NCI-H446 (cell line): ENCODE data around the gene ANGPTL5.
"Not testable (repeated sequence)": the region's sequence is repeated elsewhere in the genome, so short reads cannot be mapped to it uniquely, and the experiment has no call there.

Source experiments
- DNase-seq, 2 experiments: peaks; one replicate each; lab custom pipeline; 2025; lab: John Stamatoyannopoulos, UW

Gene ANGPTL5

DNA sequence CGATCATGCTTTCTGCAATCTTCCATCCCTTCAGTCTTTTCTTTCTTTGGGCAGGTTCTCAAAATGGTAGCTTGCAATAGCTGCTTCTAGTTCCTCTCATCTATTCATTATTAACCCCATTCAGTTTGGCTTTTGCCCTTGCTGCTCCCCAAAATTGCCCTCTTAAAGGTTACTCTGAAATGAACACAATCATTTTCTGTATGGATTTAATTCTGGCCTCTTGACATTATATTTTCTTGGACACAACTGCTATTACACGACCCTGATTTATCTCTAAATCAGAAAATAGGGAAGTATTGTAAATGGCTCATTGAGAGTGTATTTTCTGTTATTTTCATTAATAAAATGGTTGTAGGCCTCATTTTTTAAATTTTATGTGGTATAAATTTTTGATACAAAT lies at the start of gene ANGPTL5:
TSS of gene ANGPTL5 (minus strand) at position 101 of the 400 bp plus-strand sequence. CDS start 8,613 bp downstream, outside the sequence.
- no peak for DNase-seq

DNA sequence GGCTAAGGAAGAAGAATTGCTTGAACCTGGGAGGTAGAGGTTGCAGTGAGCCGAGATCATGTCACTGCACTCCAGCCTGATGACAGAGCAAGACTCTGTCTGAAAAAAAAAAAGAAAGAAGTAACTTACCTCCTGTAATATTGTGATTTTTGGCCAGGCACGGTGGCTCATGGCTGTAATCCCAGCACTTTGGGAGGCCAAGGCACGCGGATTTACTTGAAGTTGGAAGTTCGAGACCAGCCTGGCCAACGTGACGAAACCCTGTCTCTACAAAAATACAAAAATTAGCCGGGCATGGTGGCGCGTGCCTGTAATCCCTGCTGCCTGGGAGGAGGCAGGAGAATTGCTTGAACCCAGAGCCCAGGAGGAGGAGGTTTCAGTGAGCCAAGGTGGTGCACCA lies 47.9 kb upstream of the ANGPTL5 start:
- DNase-seq: not testable (repeated sequence)

DNA sequence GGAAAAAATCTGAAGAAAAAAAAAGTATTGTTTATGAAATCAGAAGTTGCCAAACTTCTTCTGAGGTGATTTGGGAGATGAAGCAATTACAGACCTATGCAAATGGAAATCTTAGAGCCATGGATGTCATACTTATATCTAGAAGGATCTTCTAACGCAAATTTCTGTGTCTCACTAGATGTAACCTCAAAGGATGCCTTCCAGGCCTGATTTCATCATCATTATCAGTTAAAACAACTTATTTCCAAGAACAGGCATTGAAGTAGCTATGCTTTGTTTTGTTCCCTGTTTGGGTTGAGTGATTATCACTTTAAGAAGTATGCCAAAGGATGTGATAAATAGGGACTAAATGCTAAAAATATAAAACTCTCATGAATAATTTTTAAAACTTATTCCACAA lies 43.9 kb upstream of the ANGPTL5 start:
- no peak for DNase-seq

DNA sequence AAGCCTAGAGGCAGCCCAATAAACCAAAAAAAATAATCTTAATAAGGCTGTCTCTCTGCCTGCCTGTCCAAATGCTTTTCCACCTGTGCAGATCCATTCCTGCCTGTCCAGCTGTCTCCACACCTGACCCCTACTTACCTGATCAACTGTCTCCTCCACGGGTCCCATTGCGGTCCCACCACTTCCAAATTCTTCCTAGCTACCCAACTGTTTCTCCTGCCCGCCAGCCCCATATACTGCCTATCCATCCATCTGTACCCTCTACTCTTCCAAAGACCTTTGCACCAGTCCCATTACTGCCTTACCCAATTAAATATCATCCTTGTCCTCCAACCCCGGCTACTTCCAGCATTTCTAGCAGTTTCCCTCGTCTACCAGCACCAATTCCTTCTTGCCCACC lies 39.4 kb upstream of the ANGPTL5 start:
- no peak for DNase-seq

DNA sequence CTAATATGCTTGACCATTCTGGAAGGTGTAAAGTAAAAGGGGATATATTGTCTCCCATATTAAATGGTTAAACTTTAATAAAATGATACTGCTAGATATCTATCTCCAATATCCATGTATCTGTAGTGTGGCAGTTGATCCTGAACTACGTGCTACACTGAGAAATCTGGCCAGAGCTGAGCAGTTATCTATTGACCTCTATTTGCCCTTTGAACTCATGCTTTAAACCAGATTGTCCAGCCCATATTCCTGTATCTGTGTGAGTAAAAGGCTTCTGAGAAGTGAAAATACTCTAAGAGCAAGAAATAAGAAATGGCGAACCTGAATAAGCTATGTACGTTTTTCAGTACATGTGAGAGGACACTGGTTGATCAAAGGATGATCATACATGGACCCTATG lies 39.0 kb upstream of the ANGPTL5 start:
- no peak for DNase-seq

DNA sequence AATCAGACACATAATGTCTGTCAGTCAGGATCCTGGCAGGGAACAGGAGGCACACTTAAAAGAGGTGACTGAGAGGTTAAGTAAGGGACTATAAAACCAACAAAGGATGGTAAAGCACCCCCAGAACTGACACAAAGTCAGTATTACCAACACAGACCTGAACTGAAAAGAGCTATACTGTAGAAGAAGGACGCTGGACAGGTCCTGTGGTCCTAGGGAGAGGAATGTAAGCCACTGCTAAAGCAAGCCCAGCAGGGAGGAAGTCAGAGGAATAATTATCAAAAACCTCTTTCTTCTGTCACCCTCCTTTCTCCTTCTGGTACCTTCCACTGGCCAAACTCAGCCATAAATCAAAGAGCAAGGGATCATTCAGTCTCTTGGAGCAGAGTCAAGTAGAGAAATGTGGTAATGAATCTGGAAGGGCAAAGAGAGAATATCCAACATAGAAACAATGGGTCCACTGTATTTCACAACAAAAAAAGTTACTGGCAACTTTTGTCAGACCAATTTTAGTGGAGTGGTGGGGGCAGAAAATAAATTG lies 33.4 kb upstream of the ANGPTL5 start:
- DNase-seq: no peak

DNA sequence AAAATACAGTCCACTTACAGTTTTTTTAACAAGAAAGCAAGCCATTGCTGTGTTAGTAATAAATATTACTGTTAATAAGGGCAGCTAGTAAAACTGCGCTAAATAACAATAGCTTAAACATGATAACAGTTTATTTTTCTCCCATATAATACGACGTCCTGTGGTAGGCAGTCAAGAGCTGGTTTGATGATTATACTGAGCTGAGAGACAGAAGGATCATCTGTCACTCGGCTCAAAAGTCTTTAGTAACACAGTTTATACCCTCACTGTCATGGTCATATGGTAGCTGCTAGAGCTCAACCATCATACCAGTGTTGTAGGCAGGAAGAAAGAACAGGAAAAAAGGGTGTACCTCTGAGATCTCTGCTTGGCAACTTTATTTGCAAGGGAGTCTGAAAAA lies 29.1 kb upstream of the ANGPTL5 start:
- DNase-seq: no peak

DNA sequence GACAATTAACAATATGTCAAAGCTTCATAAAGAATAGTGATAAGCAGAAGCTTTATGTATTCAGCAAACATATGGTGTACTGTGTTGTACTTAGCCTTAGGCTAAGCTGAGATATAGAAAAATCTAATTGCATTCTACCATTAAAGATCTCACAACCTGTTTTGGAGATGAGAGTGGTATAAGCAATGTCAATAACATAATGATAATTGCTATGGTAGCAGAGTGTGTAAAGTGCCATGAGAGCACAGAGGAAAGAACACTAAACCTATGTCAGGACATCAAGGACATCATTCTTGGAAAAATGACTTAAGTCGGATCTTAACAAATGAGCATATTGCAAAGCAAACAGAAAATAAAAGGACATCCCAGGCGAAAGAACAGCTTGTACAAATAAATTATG lies 28.6 kb upstream of the ANGPTL5 start:
- no peak for DNase-seq

DNA sequence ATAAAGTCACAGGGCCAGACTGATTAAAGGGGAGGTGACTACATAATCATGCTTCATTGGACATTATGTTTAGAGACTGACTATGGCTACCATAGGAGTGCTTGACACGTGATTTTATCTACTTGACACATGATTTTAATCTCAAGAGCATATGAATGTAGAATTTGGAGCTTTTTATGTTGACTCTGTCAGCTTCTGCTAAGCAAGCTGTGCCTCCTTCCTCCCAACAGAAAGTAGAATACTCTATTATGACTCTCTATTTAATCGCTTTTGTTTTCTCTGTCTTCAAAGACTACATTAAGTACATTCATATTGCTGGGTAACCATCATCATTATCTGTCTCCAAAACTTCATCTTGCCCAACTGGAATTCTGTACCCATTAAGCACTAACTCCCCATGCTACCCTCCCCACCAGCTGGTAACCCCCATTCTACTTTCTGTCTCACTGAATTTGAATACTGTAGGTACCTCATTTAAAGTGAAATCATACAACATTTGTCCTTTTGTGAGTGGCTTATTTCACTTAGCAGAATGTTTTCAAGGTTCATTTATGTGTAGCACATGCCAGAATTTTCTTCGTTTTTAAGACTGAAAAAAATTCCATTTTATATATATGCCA lies 24.7 kb upstream of the ANGPTL5 start:
- no peak for DNase-seq

DNA sequence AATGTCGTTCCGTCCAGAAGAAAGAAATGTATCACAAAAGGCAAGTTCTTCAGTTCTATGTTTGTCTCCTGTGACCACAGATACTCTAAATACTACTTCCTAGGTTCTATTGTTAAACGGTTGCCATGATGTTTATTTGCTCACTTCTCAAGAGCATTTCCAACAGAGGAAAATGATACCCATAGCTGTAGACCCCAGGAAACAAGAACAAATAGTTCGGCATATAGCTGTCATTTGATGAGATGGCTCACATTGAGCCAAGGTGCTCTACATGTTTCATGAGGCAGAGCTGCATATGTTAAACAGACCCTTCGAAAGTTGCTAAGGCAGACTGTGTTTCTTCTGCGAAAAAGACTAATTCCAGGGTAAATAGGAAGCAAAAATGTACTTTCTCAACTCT lies 15.4 kb upstream of the ANGPTL5 start:
- DNase-seq: no peak

DNA sequence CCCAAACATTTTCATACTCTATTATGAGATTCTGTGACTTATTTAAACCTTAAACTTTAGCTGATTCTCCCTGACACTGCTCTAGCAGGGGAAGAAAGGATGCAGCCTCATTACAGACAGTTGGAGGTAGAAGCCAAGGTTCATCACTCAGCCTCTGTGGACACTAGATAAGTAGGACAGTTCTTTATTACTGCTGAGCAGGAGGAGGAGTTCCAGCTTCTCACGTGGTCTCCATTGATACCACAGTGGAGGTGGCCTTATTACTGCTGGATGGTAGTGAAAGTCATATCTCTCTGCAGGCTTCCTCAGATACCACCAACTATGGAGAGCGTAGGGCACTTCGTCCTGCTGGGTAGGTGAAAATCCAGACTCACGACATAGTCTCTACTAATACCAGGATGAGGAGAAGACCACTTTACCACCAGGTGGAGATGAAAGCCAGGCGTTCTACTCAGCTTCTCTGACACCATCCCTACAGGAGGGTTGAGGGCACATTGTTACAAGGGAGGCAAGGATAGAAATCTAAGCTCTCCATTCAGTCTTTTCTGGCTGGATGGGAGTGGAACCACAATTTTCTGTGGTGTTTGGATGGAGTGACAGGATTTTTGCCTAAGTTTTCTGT lies 13.1 kb upstream of the ANGPTL5 start:
- DNase-seq: no peak

DNA sequence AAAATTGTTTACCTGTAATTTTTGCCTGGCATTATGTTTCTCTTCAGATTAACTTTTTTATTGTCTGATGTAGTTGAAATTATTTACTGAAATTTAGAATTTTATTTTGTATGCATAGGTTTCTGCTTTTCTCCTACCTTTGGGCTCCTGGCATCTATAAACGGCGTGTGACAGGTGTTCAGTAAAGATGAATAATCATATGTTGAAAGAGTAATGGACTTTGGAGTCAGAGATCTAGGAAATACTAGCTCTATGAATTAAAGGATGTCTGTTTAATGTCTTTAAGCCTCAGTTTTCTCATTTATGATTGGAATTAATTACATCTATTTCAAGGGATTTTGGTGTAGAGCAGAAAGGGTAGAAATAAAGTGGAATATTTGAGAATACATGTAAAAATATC lies 7.2 kb upstream of the ANGPTL5 start:
- no peak for DNase-seq

DNA sequence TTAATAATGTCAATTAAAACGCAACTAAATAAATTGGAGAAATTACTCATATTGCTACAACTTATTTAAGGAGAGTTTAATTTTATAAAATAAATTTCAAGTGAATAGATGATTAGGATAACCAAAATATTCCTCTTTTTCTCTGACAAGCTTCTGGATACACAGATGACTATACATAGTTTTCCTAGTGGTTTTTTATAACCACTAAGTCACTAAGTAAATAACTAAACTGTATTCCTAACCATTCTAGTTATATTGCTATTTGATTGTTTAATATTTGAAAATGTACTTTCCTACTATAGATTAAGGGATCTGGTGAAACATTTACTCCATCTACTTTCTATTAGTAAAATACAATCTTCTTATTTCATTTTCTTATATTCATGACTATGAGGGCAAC lies 4.7 kb upstream of the ANGPTL5 start:
- no peak for DNase-seq

DNA sequence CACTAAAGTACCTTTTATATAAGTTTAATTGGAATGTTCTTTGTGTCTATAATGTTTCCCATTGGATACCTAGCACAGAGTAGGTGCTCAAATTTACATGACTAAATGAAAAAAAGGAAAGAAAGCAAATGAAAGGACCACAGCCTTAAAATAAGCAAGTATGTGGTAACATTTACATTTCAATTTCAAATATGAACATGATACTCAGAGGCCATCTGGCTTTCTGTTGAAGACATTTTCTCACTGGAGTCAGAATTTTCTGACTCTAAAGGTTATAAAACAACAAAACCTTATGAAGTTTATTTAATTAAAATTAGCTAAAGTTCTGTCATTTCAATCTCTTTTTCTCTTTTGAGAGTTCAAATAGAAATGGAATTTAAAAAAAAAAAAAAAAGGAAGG lies 904 bp upstream of the ANGPTL5 start:
- DNase-seq: no peak

DNA sequence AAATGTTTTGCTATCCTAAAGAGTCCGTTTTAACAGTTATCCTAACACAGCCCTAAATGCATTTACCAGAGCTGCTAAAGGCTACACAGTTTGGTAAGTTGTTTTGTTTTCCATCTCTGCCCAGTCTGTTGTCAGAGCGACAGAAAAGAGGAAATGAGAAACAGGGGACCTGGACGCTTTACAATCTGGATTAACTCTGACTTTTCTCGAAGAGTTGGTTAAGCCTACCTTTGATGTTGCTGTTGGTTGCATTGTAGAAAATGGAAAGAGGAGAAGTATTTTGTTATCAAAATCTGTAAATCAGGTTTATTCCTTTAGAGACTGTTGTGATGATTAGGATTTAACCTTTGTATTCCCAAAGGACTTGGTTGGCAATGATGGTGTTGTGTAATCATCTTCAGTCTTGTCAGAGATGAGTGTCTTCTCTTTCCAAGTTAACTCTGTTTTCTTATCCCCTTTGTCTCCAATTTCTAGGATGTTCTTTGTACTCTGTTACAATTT lies 481 bp downstream of the ANGPTL5 start:
- DNase-seq: no peak

DNA sequence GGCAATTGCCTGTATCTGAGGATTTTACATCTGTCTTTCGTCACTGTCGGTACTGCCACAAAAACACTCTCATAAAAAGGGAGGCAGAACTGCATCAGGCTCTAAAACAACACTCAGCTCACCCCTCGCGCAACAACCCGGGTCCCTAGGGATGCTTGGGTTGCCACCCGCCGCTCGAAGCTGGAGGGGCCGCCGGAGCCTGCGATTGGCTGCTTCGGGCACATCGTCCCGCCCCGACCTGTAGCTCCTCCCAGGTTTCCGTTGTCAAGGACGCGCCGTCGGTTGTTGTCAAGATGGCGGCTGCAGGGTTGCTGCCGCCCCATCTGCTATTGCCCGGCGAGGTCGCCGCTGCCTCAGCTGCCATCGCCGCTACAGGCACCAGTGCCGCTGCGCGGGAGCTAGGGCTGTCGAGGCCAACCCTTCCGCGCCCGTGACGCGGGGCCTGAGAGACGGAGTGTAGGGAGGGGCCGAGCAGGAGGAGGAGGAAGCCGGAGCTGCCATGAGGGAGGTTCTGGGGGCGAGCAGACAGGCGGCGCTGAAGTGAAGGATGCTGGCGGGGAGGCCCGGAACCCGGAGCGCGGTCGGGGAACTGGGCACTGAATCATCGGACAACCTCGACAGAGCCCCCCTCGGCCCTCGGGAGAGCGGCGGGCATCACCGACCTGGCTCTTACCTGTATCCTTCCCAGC lies 1.4 kb downstream of the ANGPTL5 start, which contains the start of gene CEP126:
TSS of gene CEP126 (plus strand) at position 273 of the 689 bp plus-strand sequence. CDS start at position 548, 275 bp downstream.
- peak; percentile 74 to 91 for DNase-seq

DNA sequence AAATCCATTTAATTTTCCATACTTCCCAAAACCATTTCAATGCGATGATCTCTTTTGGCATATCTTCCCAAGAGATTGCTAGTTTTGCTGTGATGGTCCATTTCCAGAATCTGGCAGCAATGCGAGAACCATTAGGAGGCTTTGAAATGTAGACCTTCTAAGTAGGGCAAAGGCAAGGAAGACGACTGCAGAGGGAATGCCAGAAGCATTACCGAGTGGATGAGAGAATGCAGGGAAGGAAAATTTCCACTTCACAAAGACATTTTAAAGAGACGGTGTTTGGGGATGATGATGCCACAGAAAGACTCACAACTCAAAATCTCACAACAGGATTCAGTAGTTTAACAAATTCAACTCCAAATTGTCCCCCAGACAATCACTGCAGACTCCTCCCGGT lies 2.0 kb downstream of the ANGPTL5 start:
- DNase-seq: no peak

DNA sequence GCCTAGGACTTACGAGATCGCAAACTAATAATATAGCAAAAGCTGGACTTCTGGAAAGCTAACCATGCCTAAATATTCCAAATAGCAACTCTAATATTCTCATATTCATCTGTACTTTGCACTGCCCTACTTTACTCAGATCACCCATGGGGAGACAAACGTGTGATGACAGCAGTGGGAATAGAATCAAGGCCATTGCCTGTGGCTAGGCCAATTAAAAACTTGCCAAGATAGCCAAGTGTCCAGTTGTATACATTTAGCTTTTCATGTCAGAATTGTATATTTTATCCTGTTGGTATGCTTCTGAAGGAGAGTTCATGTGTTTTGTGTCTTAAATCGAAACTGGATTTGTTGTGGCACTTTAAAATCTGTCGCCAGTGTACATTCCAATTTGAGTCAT lies 2.7 kb downstream of the ANGPTL5 start:
- no peak for DNase-seq

DNA sequence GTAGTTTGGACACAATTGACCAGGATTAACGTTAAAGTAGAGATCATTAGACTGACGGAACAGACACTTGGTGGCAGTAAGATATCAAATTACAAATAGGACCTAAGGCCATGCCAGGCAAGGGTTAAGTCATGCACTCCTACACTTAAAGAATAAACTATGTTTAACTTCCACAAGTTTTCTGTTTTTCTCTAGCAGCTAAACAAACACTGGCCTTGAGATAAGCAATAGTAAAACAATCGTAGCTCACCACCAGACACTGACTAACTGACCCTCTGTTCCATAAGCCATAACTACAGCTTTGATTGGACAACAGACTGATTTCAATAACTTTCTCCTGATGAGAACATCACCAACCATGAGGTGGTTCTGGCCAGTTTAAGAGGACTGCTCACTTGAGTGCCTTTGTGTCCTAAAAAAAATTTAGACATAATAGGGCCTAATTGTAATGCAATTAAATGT lies 3.5 kb downstream of the ANGPTL5 start:
- DNase-seq: no peak

DNA sequence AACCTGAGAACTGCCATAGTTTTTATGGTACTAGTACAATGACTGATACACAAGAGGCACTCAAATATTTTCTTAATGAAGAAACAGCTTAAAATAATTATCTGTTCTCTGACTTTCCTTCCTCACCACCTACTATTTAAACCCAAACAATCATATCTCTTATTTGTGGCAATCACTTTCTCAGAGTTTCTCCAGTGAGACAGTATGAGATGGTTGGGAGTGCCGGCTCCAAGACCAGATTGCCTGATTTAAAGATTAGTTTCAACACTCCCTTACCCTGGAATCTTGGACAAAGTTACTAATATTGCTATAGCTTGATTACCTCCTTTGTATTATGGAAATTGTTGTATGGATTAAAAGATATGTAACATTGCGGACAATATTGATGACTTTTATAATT lies 7.2 kb downstream of the ANGPTL5 start:
- no peak for DNase-seq

DNA sequence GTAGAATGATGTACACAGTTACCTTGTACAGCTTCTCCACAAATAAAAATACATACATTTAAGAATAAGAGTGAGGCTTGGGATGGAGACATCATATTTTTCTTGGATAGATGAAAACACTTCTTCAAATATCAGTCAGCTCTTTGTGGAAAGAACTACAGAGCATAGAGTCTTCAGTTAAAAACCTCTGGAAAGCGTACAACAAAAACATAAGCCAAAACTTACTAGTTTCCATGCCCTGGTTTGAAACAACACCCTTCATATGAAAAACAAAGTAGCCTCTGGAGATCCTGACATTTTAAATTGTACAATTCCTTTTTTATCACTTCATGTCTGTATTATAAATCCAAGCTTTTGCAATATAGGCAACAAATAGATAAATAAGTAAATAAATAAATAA lies 8.5 kb downstream of the ANGPTL5 start:
- no peak for DNase-seq

DNA sequence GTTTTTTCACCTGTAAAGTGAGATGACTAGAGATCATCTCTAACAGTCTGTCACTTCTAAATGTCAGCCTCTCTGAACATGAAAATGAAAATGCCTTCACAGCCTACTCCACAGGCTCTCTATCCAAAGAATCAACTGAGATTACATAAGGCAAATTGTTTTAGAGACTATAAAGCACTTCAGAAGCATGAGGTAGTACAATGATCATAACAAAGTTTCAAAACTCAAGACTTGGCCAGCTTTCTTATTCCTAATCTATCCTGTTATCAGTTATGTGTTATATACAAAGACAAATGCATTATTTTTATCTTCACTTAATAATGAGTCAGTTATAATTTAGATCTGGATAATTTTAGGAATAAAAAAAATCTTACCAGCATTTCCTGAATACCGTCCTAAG lies 21.8 kb downstream of the ANGPTL5 start:
- DNase-seq: no peak

DNA sequence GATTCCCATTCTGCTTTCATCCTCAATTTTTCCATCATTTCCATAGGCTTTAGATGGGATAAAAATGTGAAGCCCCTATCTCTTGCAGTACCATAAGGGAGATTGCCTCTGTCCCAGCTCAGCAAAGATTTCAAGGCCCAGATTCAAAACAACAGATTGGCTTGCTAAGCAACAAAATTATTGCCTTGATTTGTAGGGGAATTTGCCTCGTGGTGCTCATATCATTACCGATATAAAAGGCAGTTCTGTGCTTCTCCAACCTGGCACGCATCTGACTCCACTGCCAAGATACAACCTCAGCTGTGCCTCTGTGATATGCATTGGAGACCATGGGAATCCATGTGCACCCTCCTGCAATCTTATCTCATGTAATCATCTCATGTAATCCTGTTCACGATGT lies 26.6 kb downstream of the ANGPTL5 start:
- DNase-seq: no peak
